Activated T-helper 1 cell treated with anti-CD3 and anti-CD28 coated beads, Interleukin-12 subunit alpha, Interleukin-12 subunit beta, Interleukin-2, Interleukin-4 antibody, amounts not matched to agents 30 ng/mL and 10 ng/mL and 1 ng/mL, durations not matched to agents 14 hours and 24 hours and 36 hours (primary cell): ENCODE data around the gene RMDN2. TPM values are rescaled to one million over a fixed set of nuclear protein-coding genes. Genes with fewer than 3 reads are reported as not detected.
"Not testable (repeated sequence)": the region's sequence is repeated elsewhere in the genome, so short reads cannot be mapped to it uniquely, and the experiment has no call there.

Experiments
- DNase-seq: peaks from one replicate; pipeline ENCODE4 v3.0.0; 2021; ENCODE audit warnings: low spot score
- H3K27ac Mint-ChIP-seq: one replicate; pipeline ENCODE4 v1.8.0; 2021; ENCODE audit warnings: mild to moderate bottlenecking, mixed read lengths
- H3K27me3 Mint-ChIP-seq: one replicate; pipeline ENCODE4 v1.8.0; 2022; ENCODE audit warnings: mild to moderate bottlenecking, moderate library complexity, mixed read lengths; ENCODE audit not compliant: insufficient read depth
- H3K36me3 Mint-ChIP-seq: one replicate; pipeline ENCODE4 v1.8.0; 2021; ENCODE audit warnings: low read depth, mixed read lengths
- H3K4me1 Mint-ChIP-seq: one replicate; pipeline ENCODE4 v1.8.0; 2021; ENCODE audit warnings: low read depth, mixed read lengths
- H3K4me3 Mint-ChIP-seq: one replicate; pipeline ENCODE4 v1.8.0; 2021; ENCODE audit warnings: mild to moderate bottlenecking, moderate library complexity, mixed read lengths
- H3K9me3 Mint-ChIP-seq: one replicate; pipeline ENCODE4 v1.8.0; 2021; ENCODE audit warnings: mixed read lengths
- intact Hi-C: fragments of 100-400 bp; cut with micrococcal nuclease; formaldehyde crosslinking; loops from one replicate; pipeline ENCODE4 v1.15.1; 2024
- total RNA-seq: library from RNA; stranded (reverse); gene quantifications from 2 replicates; pipeline ENCODE4 v1.2.3, GENCODE V29; 2022

The RMDN2 gene
- total RNA-seq, 1 donor from 2014 or later: 2.2 TPM

GRCh38 chr2:37985333-37985732, 60.2 kb downstream of the RMDN2 start:
- Mint-ChIP-seq H3K27me3 (peaks cover 10% of the 10 kb centered on the region), H3K4me3 (no peak overlapping the region), H3K4me1 (peaks cover 14% of the 10 kb centered on the region), H3K9me3 (no peaks in the 10 kb centered on the region), H3K27ac (no peak overlapping the region), H3K36me3 (no peaks in the 10 kb centered on the region)
- intact Hi-C loops: no loop called here
- DNase-seq: no peak

- peaks cover 10% of the 10 kb centered on the region for H3K4me1 Mint-ChIP-seq
- no peak for DNase-seq
- no peaks in the 10 kb centered on the region for H3K36me3 Mint-ChIP-seq
- H3K27ac Mint-ChIP-seq: no peak overlapping the region
- no peaks in the 10 kb centered on the region for H3K9me3 Mint-ChIP-seq
- peaks cover 6% of the 10 kb centered on the region for H3K27me3 Mint-ChIP-seq
- intact Hi-C loops: no loop called here
- H3K4me3 Mint-ChIP-seq: no peak overlapping the region
Measured at GRCh38 chr2:37987098-37987775, 62.1 kb downstream of the RMDN2 start.

GRCh38 chr2:37992601-37993000, 67.5 kb downstream of the RMDN2 start:
- DNase-seq: no peak
- peaks cover 5% of the 10 kb centered on the region for H3K27me3 Mint-ChIP-seq
- no peak overlapping the region for H3K4me3 Mint-ChIP-seq
- H3K9me3 Mint-ChIP-seq: no peaks in the 10 kb centered on the region
- no peaks in the 10 kb centered on the region for H3K4me1 Mint-ChIP-seq
- intact Hi-C loops: no loop called here
- H3K36me3 Mint-ChIP-seq: no peaks in the 10 kb centered on the region
- no peak overlapping the region for H3K27ac Mint-ChIP-seq

GRCh38 chr2:37993143-37993542, 68.1 kb downstream of the RMDN2 start:
- no peak overlapping the region for H3K27ac Mint-ChIP-seq
- no peaks in the 10 kb centered on the region for H3K4me1 Mint-ChIP-seq
- intact Hi-C loops: no loop called here
- H3K9me3 Mint-ChIP-seq: no peaks in the 10 kb centered on the region
- H3K27me3 Mint-ChIP-seq: peaks cover 5% of the 10 kb centered on the region
- DNase-seq: no peak
- no peak overlapping the region for H3K4me3 Mint-ChIP-seq
- no peaks in the 10 kb centered on the region for H3K36me3 Mint-ChIP-seq

- Mint-ChIP-seq H3K4me1 (no peaks in the 10 kb centered on the region), H3K9me3 (peaks cover 9% of the 10 kb centered on the region), H3K36me3 (no peaks in the 10 kb centered on the region), H3K27ac (no peak overlapping the region), H3K4me3 (no peak overlapping the region), H3K27me3 (peaks cover 5% of the 10 kb centered on the region)
- DNase-seq: no peak
- intact Hi-C loops: no loop called here
Measured at GRCh38 chr2:37997629-37998028, 72.5 kb downstream of the RMDN2 start.

GRCh38 chr2:38000485-38001222, 75.6 kb downstream of the RMDN2 start:
- DNase-seq: no peak
- Mint-ChIP-seq H3K27me3 (peaks cover 2% of the 10 kb centered on the region), H3K27ac (no peak overlapping the region), H3K36me3 (no peaks in the 10 kb centered on the region), H3K4me1 (no peaks in the 10 kb centered on the region), H3K9me3 (peaks cover 9% of the 10 kb centered on the region), H3K4me3 (no peak overlapping the region)
- intact Hi-C loops: no loop called here

GRCh38 chr2:38010187-38010586, 85.1 kb downstream of the RMDN2 start:
- DNase-seq, H3K9me3 Mint-ChIP-seq, H3K27me3 Mint-ChIP-seq, H3K4me3 Mint-ChIP-seq, H3K27ac Mint-ChIP-seq, intact Hi-C loops, H3K36me3 Mint-ChIP-seq, H3K4me1 Mint-ChIP-seq: not testable (repeated sequence)

- intact Hi-C loops: no loop called here
- Mint-ChIP-seq H3K4me1 (no peaks in the 10 kb centered on the region), H3K4me3 (no peak overlapping the region), H3K27ac (no peak overlapping the region), H3K27me3 (peaks cover 7% of the 10 kb centered on the region), H3K9me3 (no peaks in the 10 kb centered on the region), H3K36me3 (no peaks in the 10 kb centered on the region)
- DNase-seq: no peak
Measured at GRCh38 chr2:38010995-38011394, 85.9 kb downstream of the RMDN2 start.

GRCh38 chr2:38013158-38013752, 88.2 kb downstream of the RMDN2 start:
- no peak overlapping the region for H3K4me3 Mint-ChIP-seq
- no peaks in the 10 kb centered on the region for H3K9me3 Mint-ChIP-seq
- no peaks in the 10 kb centered on the region for H3K4me1 Mint-ChIP-seq
- intact Hi-C loops: no loop called here
- no peak for DNase-seq
- peaks cover 7% of the 10 kb centered on the region for H3K27me3 Mint-ChIP-seq
- H3K36me3 Mint-ChIP-seq: no peaks in the 10 kb centered on the region
- no peak overlapping the region for H3K27ac Mint-ChIP-seq

- Mint-ChIP-seq H3K27me3 (peaks cover 7% of the 10 kb centered on the region), H3K4me1 (no peaks in the 10 kb centered on the region), H3K4me3 (no peak overlapping the region), H3K9me3 (no peaks in the 10 kb centered on the region), H3K36me3 (no peaks in the 10 kb centered on the region), H3K27ac (no peak overlapping the region)
- intact Hi-C loops: no loop called here
- no peak for DNase-seq
Measured at GRCh38 chr2:38016219-38016618, 91.1 kb downstream of the RMDN2 start.

- intact Hi-C loops: no loop called here
- Mint-ChIP-seq H3K27ac (no peak overlapping the region), H3K27me3 (peaks cover 7% of the 10 kb centered on the region)
Measured at GRCh38 chr2:38017836-38018235, 92.7 kb downstream of the RMDN2 start.

GRCh38 chr2:38020359-38021069, 95.4 kb downstream of the RMDN2 start:
- DNase-seq, H3K9me3 Mint-ChIP-seq, H3K4me3 Mint-ChIP-seq, intact Hi-C loops, H3K36me3 Mint-ChIP-seq, H3K27ac Mint-ChIP-seq, H3K4me1 Mint-ChIP-seq: not testable (repeated sequence)
- peaks cover 17% of the 10 kb centered on the region for H3K27me3 Mint-ChIP-seq

More at GRCh38 chr2:38017836-38018235, 92.7 kb downstream of the RMDN2 start:
- no peaks in the 10 kb centered on the region for H3K4me1 Mint-ChIP-seq
- no peak overlapping the region for H3K4me3 Mint-ChIP-seq
- no peaks in the 10 kb centered on the region for H3K36me3 Mint-ChIP-seq
- no peak for DNase-seq
- no peaks in the 10 kb centered on the region for H3K9me3 Mint-ChIP-seq

GRCh38 chr2:38021589-38021988, 96.5 kb downstream of the RMDN2 start:
- peaks cover 13% of the 10 kb centered on the region for H3K27me3 Mint-ChIP-seq

More at GRCh38 chr2:38021589-38021988, 96.5 kb downstream of the RMDN2 start:
- intact Hi-C loops: no loop called here
- Mint-ChIP-seq H3K27ac (no peak overlapping the region), H3K4me1 (no peaks in the 10 kb centered on the region), H3K9me3 (no peaks in the 10 kb centered on the region), H3K4me3 (no peak overlapping the region), H3K36me3 (no peaks in the 10 kb centered on the region)
- DNase-seq: no peak
